NCI-H2196 (cell line): ENCODE measurements around the gene IGF1.

ENCODE experiments used
- DNase-seq: peaks from one replicate; lab custom pipeline; 2025; ENCODE audit not compliant: unreplicated experiment; lab: John Stamatoyannopoulos, UW

Gene IGF1

GRCh38 chr12:102497743-102498142, 17.4 kb upstream of the IGF1 start:
- DNase-seq: no peak

GRCh38 chr12:102496591-102496990, 16.2 kb upstream of the IGF1 start:
- no peak for DNase-seq

GRCh38 chr12:102487226-102487625, 6.9 kb upstream of the IGF1 start:
- no peak for DNase-seq

- DNase-seq: no peak
These were observed 5.8 kb upstream of the IGF1 start for GRCh38 chr12:102486153-102486552.

- peak; percentile 54 for DNase-seq
These were observed 4.1 kb upstream of the IGF1 start for GRCh38 chr12:102484428-102484958.

GRCh38 chr12:102484017-102484416, 3.7 kb upstream of the IGF1 start:
- DNase-seq: no peak

- DNase-seq: no peak
These were observed 3.1 kb upstream of the IGF1 start for GRCh38 chr12:102483466-102483865.

- DNase-seq: no peak
These were observed 1.5 kb upstream of the IGF1 start for GRCh38 chr12:102481705-102482425.

GRCh38 chr12:102479939-102480338, 424 bp downstream of the IGF1 start:
- DNase-seq: no peak

- DNase-seq: no peak
These were observed 1.1 kb downstream of the IGF1 start for GRCh38 chr12:102479099-102479885.

- DNase-seq: no peak
These were observed 1.8 kb downstream of the IGF1 start for GRCh38 chr12:102478405-102479098.

- DNase-seq: no peak
These were observed 5.0 kb downstream of the IGF1 start for GRCh38 chr12:102475355-102475754.

- no peak for DNase-seq
These were observed 5.8 kb downstream of the IGF1 start for GRCh38 chr12:102474438-102475064.

- no peak for DNase-seq
These were observed 7.9 kb downstream of the IGF1 start for GRCh38 chr12:102472496-102472895.

GRCh38 chr12:102471556-102471955, 8.8 kb downstream of the IGF1 start:
- DNase-seq: no peak

GRCh38 chr12:102470945-102471344, 9.4 kb downstream of the IGF1 start:
- no peak for DNase-seq

GRCh38 chr12:102468261-102468915, 12.0 kb downstream of the IGF1 start:
- DNase-seq: no peak

GRCh38 chr12:102465762-102466560, 14.4 kb downstream of the IGF1 start:
- no peak for DNase-seq

GRCh38 chr12:102463659-102464249, 16.6 kb downstream of the IGF1 start:
- DNase-seq: no peak
